Kasumi-1 (cell line): ENCODE results near the gene THAP4.

Experiments
- DNase-seq, 2 experiments: peaks; one replicate each; lab custom pipeline; 2025; lab: John Stamatoyannopoulos, UW

Gene THAP4

GRCh38 chr2:241548451-241548835, 88.5 kb downstream of the THAP4 start:
- no peak for DNase-seq

- DNase-seq: no peak
These were observed 89.0 kb downstream of the THAP4 start for GRCh38 chr2:241547781-241548450.

- DNase-seq: no peak
These were observed 90.0 kb downstream of the THAP4 start for GRCh38 chr2:241546771-241547498.

- no peak for DNase-seq
These were observed 91.2 kb downstream of the THAP4 start for GRCh38 chr2:241545523-241546473.

- DNase-seq: no peak
These were observed 91.9 kb downstream of the THAP4 start for GRCh38 chr2:241545106-241545505.

GRCh38 chr2:241542278-241542605, 94.7 kb downstream of the THAP4 start:
- no peak for DNase-seq

GRCh38 chr2:241541564-241542277, 95.2 kb downstream of the THAP4 start:
- DNase-seq: no peak

GRCh38 chr2:241540771-241541561, 96.0 kb downstream of the THAP4 start:
- no peak for DNase-seq

- no peak for DNase-seq
These were observed 96.6 kb downstream of the THAP4 start for GRCh38 chr2:241540401-241540770.

- no peak for DNase-seq
These were observed 97.2 kb downstream of the THAP4 start for GRCh38 chr2:241539616-241540374.

- DNase-seq: no peak
These were observed 97.9 kb downstream of the THAP4 start for GRCh38 chr2:241538838-241539615.

- DNase-seq: no peak
These were observed 100.9 kb downstream of the THAP4 start for GRCh38 chr2:241535871-241536655.

- DNase-seq: no peak
These were observed 102.1 kb downstream of the THAP4 start for GRCh38 chr2:241534701-241535375.
